Measurements from ENCODE around the gene DTX3L. TPM values are rescaled to one million over a fixed set of nuclear protein-coding genes. Genes with fewer than 3 reads are reported as not detected.

Gene DTX3L
- total and polyA plus RNA-seq, 4 donors: 18.7 to 52.0 (median 30.6) TPM

GRCh38 chr3:122578069-122578740 lies 14.1 kb downstream of the DTX3L start:
- H3K27ac ChIP-seq (ENCODE audit: low read depth in 1 of 2, low read length in 1 of 2): no peak overlapping the region
- WGBS, 2 donors: 33 to 47% methylated on average over 5 of the region's 5 CpGs
- ATAC-seq (ENCODE audit: insufficient read depth, low FRiP score) (no peak), DNase-seq (no peak)
- peaks cover 0 to 3% (median 0%) of the 10 kb centered on the region in 5 donors for H3K4me1 ChIP-seq (ENCODE audit: control insufficient read depth in 5 of 5, insufficient read depth in 5 of 5, low read length in 5 of 5)
- TF ChIP-seq, protein P1, sequence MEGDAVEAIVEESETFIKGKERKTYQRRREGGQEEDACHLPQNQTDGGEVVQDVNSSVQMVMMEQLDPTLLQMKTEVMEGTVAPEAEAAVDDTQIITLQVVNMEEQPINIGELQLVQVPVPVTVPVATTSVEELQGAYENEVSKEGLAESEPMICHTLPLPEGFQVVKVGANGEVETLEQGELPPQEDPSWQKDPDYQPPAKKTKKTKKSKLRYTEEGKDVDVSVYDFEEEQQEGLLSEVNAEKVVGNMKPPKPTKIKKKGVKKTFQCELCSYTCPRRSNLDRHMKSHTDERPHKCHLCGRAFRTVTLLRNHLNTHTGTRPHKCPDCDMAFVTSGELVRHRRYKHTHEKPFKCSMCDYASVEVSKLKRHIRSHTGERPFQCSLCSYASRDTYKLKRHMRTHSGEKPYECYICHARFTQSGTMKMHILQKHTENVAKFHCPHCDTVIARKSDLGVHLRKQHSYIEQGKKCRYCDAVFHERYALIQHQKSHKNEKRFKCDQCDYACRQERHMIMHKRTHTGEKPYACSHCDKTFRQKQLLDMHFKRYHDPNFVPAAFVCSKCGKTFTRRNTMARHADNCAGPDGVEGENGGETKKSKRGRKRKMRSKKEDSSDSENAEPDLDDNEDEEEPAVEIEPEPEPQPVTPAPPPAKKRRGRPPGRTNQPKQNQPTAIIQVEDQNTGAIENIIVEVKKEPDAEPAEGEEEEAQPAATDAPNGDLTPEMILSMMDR (IDR thresholded peaks at IDR 0.05; ENCODE audit: control extremely low read depth, extremely low read depth): no peak
- no peak overlapping the region for H3K4me3 ChIP-seq
- H3K9ac ChIP-seq (ENCODE audit: insufficient read depth in 1 of 2, low read length in 2 of 2): no peak overlapping the region
- peaks cover 0 to 8% (median 0%) of the 10 kb centered on the region in 3 donors for H3K27me3 ChIP-seq (ENCODE audit: control insufficient read depth in 3 of 3, insufficient read depth in 3 of 3, low read length in 2 of 3)
- peaks cover 1 to 9% (median 3%) of the 10 kb centered on the region in 4 donors for H3K9me3 ChIP-seq (ENCODE audit: control insufficient read depth in 4 of 4, insufficient read depth in 3 of 4, low read length in 3 of 4)
- peaks cover 0 to 4% (median 1%) of the 10 kb centered on the region in 4 donors for H3K36me3 ChIP-seq (ENCODE audit: control insufficient read depth in 4 of 4, insufficient read depth in 4 of 4, low read length in 4 of 4)

DNA sequence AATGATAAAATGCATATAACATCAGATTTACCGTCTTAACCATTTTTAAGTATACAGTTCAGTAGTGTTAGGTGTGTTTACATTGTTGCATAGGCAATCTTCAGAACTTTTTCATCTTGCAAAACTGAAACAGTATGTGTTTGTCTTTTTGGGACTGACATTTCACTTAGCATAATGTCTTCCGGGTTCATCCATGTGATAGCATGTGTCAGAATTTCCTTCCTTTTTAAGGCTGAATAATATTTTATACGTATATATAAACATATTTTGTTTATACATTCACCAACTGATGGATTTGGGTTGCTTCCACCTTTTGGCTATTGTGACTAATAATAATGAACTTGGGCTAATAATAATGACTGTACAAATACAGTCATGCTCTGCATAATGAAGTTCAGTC lies 16.3 kb downstream of the DTX3L start:
- 47 to 65% methylated on average over 3 of the region's 3 CpGs for WGBS, 2 donors

GRCh38 chr3:122581622-122582021 lies 17.5 kb downstream of the DTX3L start:
- WGBS, 2 donors: 94 to 96% methylated on average over 2 of the region's 2 CpGs
- Histone ChIP-seq H3K4me3 (no peak overlapping the region), H3K27ac (ENCODE audit: low read depth in 1 of 2, low read length in 1 of 2) (no peak overlapping the region), H3K4me1 (ENCODE audit: control insufficient read depth in 5 of 5, insufficient read depth in 5 of 5, low read length in 5 of 5) (peaks cover 0 to 2% (median 0%) of the 10 kb centered on the region in 5 donors), H3K36me3 (ENCODE audit: control insufficient read depth in 4 of 4, insufficient read depth in 4 of 4, low read length in 4 of 4) (no peaks in the 10 kb centered on the region), H3K27me3 (ENCODE audit: control insufficient read depth in 3 of 3, insufficient read depth in 3 of 3, low read length in 2 of 3) (peaks cover 0 to 8% (median 0%) of the 10 kb centered on the region in 3 donors), H3K9ac (ENCODE audit: insufficient read depth in 1 of 2, low read length in 2 of 2) (no peak overlapping the region), H3K9me3 (ENCODE audit: control insufficient read depth in 4 of 4, insufficient read depth in 3 of 4, low read length in 3 of 4) (peaks cover 1 to 9% (median 5%) of the 10 kb centered on the region in 4 donors)
- ATAC-seq (ENCODE audit: insufficient read depth, low FRiP score) (no peak), DNase-seq (no peak)
- TF ChIP-seq, protein P1 (IDR thresholded peaks at IDR 0.05; ENCODE audit: control extremely low read depth, extremely low read depth): no peak

More for the DNA sequence above, 16.3 kb downstream of the DTX3L start:
- Histone ChIP-seq H3K27me3 (ENCODE audit: control insufficient read depth in 3 of 3, insufficient read depth in 3 of 3, low read length in 2 of 3) (peaks cover 0 to 8% (median 0%) of the 10 kb centered on the region in 3 donors), H3K9me3 (ENCODE audit: control insufficient read depth in 4 of 4, insufficient read depth in 3 of 4, low read length in 3 of 4) (peaks cover 1 to 9% (median 5%) of the 10 kb centered on the region in 4 donors), H3K4me3 (no peak overlapping the region), H3K27ac (ENCODE audit: low read depth in 1 of 2, low read length in 1 of 2) (no peak overlapping the region), H3K4me1 (ENCODE audit: control insufficient read depth in 5 of 5, insufficient read depth in 5 of 5, low read length in 5 of 5) (peaks cover 0 to 2% (median 0%) of the 10 kb centered on the region in 5 donors), H3K9ac (ENCODE audit: insufficient read depth in 1 of 2, low read length in 2 of 2) (no peak overlapping the region), H3K36me3 (ENCODE audit: control insufficient read depth in 4 of 4, insufficient read depth in 4 of 4, low read length in 4 of 4) (no peaks in the 10 kb centered on the region)
- TF ChIP-seq, protein P1 (IDR thresholded peaks at IDR 0.05; ENCODE audit: control extremely low read depth, extremely low read depth): no peak
- no peak for DNase-seq
- ATAC-seq (ENCODE audit: insufficient read depth, low FRiP score): no peak

Measured in lung (tissue), 12 donors.